Neural cell (in vitro differentiated cells): ENCODE results near the gene VPS13D. TPM values are rescaled to one million over a fixed set of nuclear protein-coding genes. Genes with fewer than 3 reads are reported as not detected.

Source experiments
- H2AFZ ChIP-seq: fragments of 200-600, 300-800 bp; sonication (generic), shearing (Covaris generic); 2 replicates; pipeline ENCODE4 v1.6.0; 2014; ENCODE audit warnings: low read depth, mild to moderate bottlenecking, antibody characterized with exemption, low read length, moderate library complexity
- H3F3A ChIP-seq: fragments of 200-600 bp; shearing (Covaris generic); 2 replicates; pipeline ENCODE4 v1.6.1; 2016; ENCODE audit warnings: mild to moderate bottlenecking, moderate library complexity, mixed read lengths, antibody characterized with exemption, low read length; ENCODE audit not compliant: insufficient read depth, poor library complexity, severe bottlenecking
- H3K27ac ChIP-seq: fragments of 200-600, 300-800 bp; sonication (generic), shearing (Covaris generic); 2 replicates; pipeline ENCODE4 v1.5.1; 2014; ENCODE audit warnings: mild to moderate bottlenecking, low read length, moderate library complexity
- H3K27me3 ChIP-seq: fragments of 300-800, 200-600 bp; sonication (generic), shearing (Covaris generic); 2 replicates; pipeline ENCODE4 v1.6.0; 2014; ENCODE audit warnings: mild to moderate bottlenecking, low read depth, low read length, moderate library complexity; ENCODE audit not compliant: insufficient read depth
- H3K36me3 ChIP-seq: fragments of 300-800, 200-600 bp; sonication (generic), shearing (Covaris generic); 2 replicates; pipeline ENCODE4 v1.5.1; 2014; ENCODE audit warnings: mild to moderate bottlenecking, antibody characterized with exemption, low read length, moderate library complexity; ENCODE audit not compliant: insufficient read depth
- H3K4me2 ChIP-seq: fragments of 300-800, 200-600 bp; sonication (generic), shearing (Covaris generic); 2 replicates; pipeline ENCODE4 v1.6.0; 2014; ENCODE audit warnings: mild to moderate bottlenecking, low read length
- H3K4me3 ChIP-seq: fragments of 300-800, 200-600 bp; sonication (generic), shearing (Covaris generic); 2 replicates; pipeline ENCODE4 v1.5.1; 2014; ENCODE audit warnings: mild to moderate bottlenecking, low read length, moderate library complexity
- H3K79me2 ChIP-seq: fragments of 200-600 bp; shearing (Covaris generic); replicated peaks from 2 replicates; pipeline ENCODE4 v1.6.0; 2014; ENCODE audit warnings: mild to moderate bottlenecking, low read length, moderate library complexity; ENCODE audit not compliant: insufficient read depth
- H3K9ac ChIP-seq: fragments of 300-800, 200-600 bp; sonication (generic), shearing (Covaris generic); 2 replicates; pipeline ENCODE4 v1.6.1; 2016; ENCODE audit warnings: mild to moderate bottlenecking, low read length, mixed read lengths
- H3K9me2 ChIP-seq: fragments of 200-600 bp; shearing (Covaris generic); 2 replicates; pipeline ENCODE4 v1.6.1; 2016; ENCODE audit warnings: mild to moderate bottlenecking, low read length, mixed read lengths; ENCODE audit not compliant: insufficient read depth
- H3K9me3 ChIP-seq: fragments of 200-600, 300-800 bp; sonication (generic), shearing (Covaris generic); 2 replicates; pipeline ENCODE4 v1.6.1; 2016; ENCODE audit warnings: mild to moderate bottlenecking, mixed run types, low read length, moderate library complexity, mixed read lengths
- H4K20me1 ChIP-seq: fragments of 200-600 bp; shearing (Covaris generic); 2 replicates; pipeline ENCODE4 v1.6.1; 2016; ENCODE audit warnings: mild to moderate bottlenecking, mixed run types; ENCODE audit not compliant: insufficient read depth
- CTCF ChIP-seq: fragments of 450-650 bp; IDR thresholded peaks from 2 replicates; pipeline ENCODE4 v1.5.1; 2014; ENCODE audit warnings: antibody characterized with exemption, mild to moderate bottlenecking, moderate library complexity; ENCODE audit not compliant: poor library complexity, severe bottlenecking
- EP300 ChIP-seq: fragments of 450-650 bp; conservative IDR thresholded peaks from 2 replicates; pipeline ENCODE4 v1.6.1; 2014; ENCODE audit warnings: antibody characterized with exemption, mild to moderate bottlenecking, moderate library complexity; ENCODE audit not compliant: poor library complexity, severe bottlenecking
- EZH2 ChIP-seq: fragments of 200-600, 300-800 bp; shearing (Covaris generic), sonication (generic); IDR thresholded peaks from 2 replicates; pipeline ENCODE4 v1.6.1; 2014; ENCODE audit warnings: antibody characterized with exemption, low read length, borderline replicate concordance, mild to moderate bottlenecking; ENCODE audit not compliant: insufficient read depth, poor library complexity, severe bottlenecking
- MXI1 ChIP-seq: fragments of 450-650 bp; conservative IDR thresholded peaks from 2 replicates; pipeline ENCODE4 v1.6.1; 2014; ENCODE audit warnings: antibody characterized with exemption, mild to moderate bottlenecking; ENCODE audit not compliant: poor library complexity, severe bottlenecking
- POLR2AphosphoS5 ChIP-seq: IDR thresholded peaks from 2 replicates; pipeline ENCODE4 v1.6.1; 2012
- RAD21 ChIP-seq: fragments of 450-650 bp; conservative IDR thresholded peaks from 2 replicates; pipeline ENCODE4 v1.6.1; 2014; ENCODE audit warnings: antibody characterized with exemption, mild to moderate bottlenecking, moderate library complexity
- REST ChIP-seq: IDR thresholded peaks from 2 replicates; pipeline ENCODE4 v1.6.1; 2012; ENCODE audit warnings: borderline replicate concordance
- SMC3 ChIP-seq: fragments of 450-650 bp; conservative IDR thresholded peaks from 2 replicates; pipeline ENCODE4 v1.6.1; 2014; ENCODE audit warnings: antibody characterized with exemption, mild to moderate bottlenecking, moderate library complexity; ENCODE audit not compliant: poor library complexity
- TAF1 ChIP-seq: IDR thresholded peaks from 2 replicates; pipeline ENCODE4 v1.6.1; 2012; ENCODE audit warnings: low read depth
- polyA plus RNA-seq: library from polyadenylated mRNA; depleted of rRNA; stranded (reverse); fragments of >200 nt; gene quantifications from 2 replicates; pipeline ENCODE4 v1.2.3, GENCODE V29; 2014

The VPS13D gene
- polyA plus RNA-seq, 1 donor from 2014 or later: 24.5 TPM

GRCh38 chr1:12434686-12435085 is 204.9 kb downstream of the VPS13D start:
- no peak overlapping the region for H3K4me3 ChIP-seq
- H3K27ac ChIP-seq: no peak overlapping the region
- no peaks in the 10 kb centered on the region for H3K36me3 ChIP-seq
- TF ChIP-seq CTCF (no peak), EP300 (no peak), MXI1 (no peak), POLR2AphosphoS5 (no peak), RAD21 (no peak), TAF1 (no peak), SMC3 (no peak), REST (no peak), EZH2 (no peak)
- no peak overlapping the region for H3K4me2 ChIP-seq
- no peak overlapping the region for H2AFZ ChIP-seq
- no peaks in the 10 kb centered on the region for H3K9me2 ChIP-seq
- H3K9ac ChIP-seq: no peak overlapping the region
- H3F3A ChIP-seq: no peaks in the 10 kb centered on the region
- H3K9me3 ChIP-seq: no peaks in the 10 kb centered on the region
- H3K79me2 ChIP-seq: no peaks in the 10 kb centered on the region
- no peaks in the 10 kb centered on the region for H3K27me3 ChIP-seq
- H4K20me1 ChIP-seq: no peaks in the 10 kb centered on the region

GRCh38 chr1:12435639-12436344 is 206.0 kb downstream of the VPS13D start:
- H2AFZ ChIP-seq: no peak overlapping the region
- no peaks in the 10 kb centered on the region for H3K9me3 ChIP-seq
- H4K20me1 ChIP-seq: no peaks in the 10 kb centered on the region
- no peak overlapping the region for H3K4me3 ChIP-seq
- H3K4me2 ChIP-seq: no peak overlapping the region
- H3K36me3 ChIP-seq: no peaks in the 10 kb centered on the region
- no peaks in the 10 kb centered on the region for H3K27me3 ChIP-seq
- H3F3A ChIP-seq: no peaks in the 10 kb centered on the region
- no peak for TF ChIP-seq RAD21
- TF ChIP-seq EP300: no peak
- TF ChIP-seq EZH2: no peak
- no peak for TF ChIP-seq TAF1
- TF ChIP-seq SMC3: no peak
- no peak for TF ChIP-seq REST
- TF ChIP-seq CTCF: no peak
- TF ChIP-seq POLR2AphosphoS5: no peak
- no peak for TF ChIP-seq MXI1
- H3K9me2 ChIP-seq: no peaks in the 10 kb centered on the region
- no peak overlapping the region for H3K9ac ChIP-seq
- no peak overlapping the region for H3K27ac ChIP-seq
- no peaks in the 10 kb centered on the region for H3K79me2 ChIP-seq
